IMR-90 (cell line): ENCODE results near the gene FUBP3. TPM values are rescaled to one million over a fixed set of nuclear protein-coding genes. Genes with fewer than 3 reads are reported as not detected.

ENCODE experiments used
- ATAC-seq: fragments of 200-7000 bp; cut with Tn5 transposase; 2 replicates; pipeline ENCODE4 v1.9.1; 2020; ENCODE audit warnings: low read depth, mild to moderate bottlenecking, moderate library complexity
- BruUV-seq: library from RNA; stranded (reverse); fragments of 400-500 nt; replicated peaks from 2 replicates; lab custom pipeline; 2021; lab: Mats Ljungman, UMichigan
- CTCF ChIA-PET: fragments of 300-600 bp; formaldehyde crosslinking; extraction: SDS; loops from one replicate; lab custom pipeline; 2021; ENCODE audit warnings: antibody characterized with exemption; lab: Yijun Ruan, JAX
- POLR2A ChIA-PET: fragments of 300-600 bp; sonication (Branson Sonifier 250); formaldehyde crosslinking; loops from one replicate; lab custom pipeline; 2022; ENCODE audit warnings: antibody characterized with exemption; ENCODE audit not compliant: unreplicated experiment; lab: Charles Lee
- DNase-seq: peaks from one replicate; pipeline ENCODE4 v3.0.0; 2013
- H2AFZ ChIP-seq: replicated peaks from 2 replicates; pipeline ENCODE3; 2013; ENCODE audit warnings: low read length, mild to moderate bottlenecking; ENCODE audit not compliant: poor library complexity
- H2AK5ac ChIP-seq: 2 replicates; pipeline ENCODE4 v1.6.1; 2013; ENCODE audit warnings: low read depth, low read length, inconsistent platforms
- H2AK9ac ChIP-seq: replicated peaks from 2 replicates; pipeline ENCODE3; 2013; ENCODE audit warnings: mild to moderate bottlenecking, low read depth, low read length, moderate library complexity; ENCODE audit not compliant: poor library complexity
- H2BK120ac ChIP-seq: 2 replicates; pipeline ENCODE4 v1.6.1; 2013; ENCODE audit warnings: low read depth, low read length, inconsistent platforms
- H2BK15ac ChIP-seq: 3 replicates; pipeline ENCODE4 v1.6.1; 2013; ENCODE audit warnings: low read depth, low read length, inconsistent platforms
- H2BK20ac ChIP-seq: 2 replicates; pipeline ENCODE4 v1.6.1; 2013; ENCODE audit warnings: low read depth, mild to moderate bottlenecking, inconsistent platforms, low read length, moderate library complexity
- H2BK5ac ChIP-seq: 2 replicates; pipeline ENCODE4 v1.6.1; 2013; ENCODE audit warnings: mild to moderate bottlenecking, low read depth, low read length, inconsistent platforms; ENCODE audit not compliant: poor library complexity, severe bottlenecking
- H3K14ac ChIP-seq: replicated peaks from 2 replicates; pipeline ENCODE4 v1.6.1; 2013; ENCODE audit warnings: low read depth, low read length, inconsistent platforms
- H3K18ac ChIP-seq: 2 replicates; pipeline ENCODE4 v1.6.1; 2013; ENCODE audit warnings: low read depth, low read length, control low read depth
- H3K23ac ChIP-seq: 2 replicates; pipeline ENCODE4 v1.6.1; 2013; ENCODE audit warnings: low read depth, low read length, inconsistent platforms
- H3K27ac ChIP-seq: 2 replicates; pipeline ENCODE4 v1.5.1; 2013; ENCODE audit warnings: mild to moderate bottlenecking, control low read depth, low read length; ENCODE audit not compliant: insufficient read depth
- H3K27me3 ChIP-seq: 2 replicates; pipeline ENCODE4 v1.6.1; 2013; ENCODE audit warnings: low read length; ENCODE audit not compliant: control insufficient read depth, insufficient read depth
- H3K36me3 ChIP-seq: 2 replicates; pipeline ENCODE4 v1.6.1; 2013; ENCODE audit warnings: low read length, mixed read lengths; ENCODE audit not compliant: control insufficient read depth, insufficient read depth
- H3K4ac ChIP-seq: 2 replicates; pipeline ENCODE4 v1.6.1; 2013; ENCODE audit warnings: low read depth, low read length, inconsistent platforms
- H3K4me1 ChIP-seq: 2 replicates; pipeline ENCODE4 v1.6.1; 2013; ENCODE audit warnings: low read length, mixed read lengths; ENCODE audit not compliant: control insufficient read depth, insufficient read depth
- H3K4me2 ChIP-seq: 2 replicates; pipeline ENCODE4 v1.6.1; 2013; ENCODE audit warnings: low read depth, mild to moderate bottlenecking, control low read depth, low read length, moderate library complexity
- H3K4me3 ChIP-seq: 2 replicates; pipeline ENCODE4 v1.5.1; 2013; ENCODE audit warnings: low read depth, mild to moderate bottlenecking, control low read depth, low read length, moderate library complexity; ENCODE audit not compliant: insufficient read depth
- H3K56ac ChIP-seq: 2 replicates; pipeline ENCODE4 v1.6.1; 2013; ENCODE audit warnings: low read length, inconsistent platforms; ENCODE audit not compliant: insufficient read depth; ENCODE audit errors: extremely low read depth
- H3K79me1 ChIP-seq, 2 experiments: 2 replicates each; pipeline ENCODE4 v1.6.1; 2013; ENCODE audit warnings: low read length in 2 of 2, inconsistent platforms in 1 of 2, low read depth in 1 of 2
- H3K9ac ChIP-seq: 2 replicates; pipeline ENCODE4 v1.6.1; 2013; ENCODE audit warnings: low read depth, low read length, control low read depth
- H3K9me1 ChIP-seq: 2 replicates; pipeline ENCODE4 v1.6.1; 2013; ENCODE audit warnings: low read length, inconsistent platforms; ENCODE audit not compliant: insufficient read depth
- H3K9me3 ChIP-seq: 2 replicates; pipeline ENCODE4 v1.6.1; 2013; ENCODE audit warnings: low read length; ENCODE audit not compliant: control insufficient read depth, insufficient read depth
- H4K20me1 ChIP-seq: 2 replicates; pipeline ENCODE4 v1.6.1; 2013; ENCODE audit warnings: low read length, inconsistent platforms; ENCODE audit not compliant: insufficient read depth
- H4K5ac ChIP-seq: 2 replicates; pipeline ENCODE4 v1.6.1; 2013; ENCODE audit warnings: mild to moderate bottlenecking, low read depth, low read length, control low read depth
- H4K8ac ChIP-seq, 2 experiments: 2 replicates each; pipeline ENCODE4 v1.6.1; 2013; ENCODE audit warnings: low read depth in 2 of 2, low read length in 2 of 2, control low read depth in 1 of 2, inconsistent platforms in 1 of 2
- H4K91ac ChIP-seq: 2 replicates; pipeline ENCODE4 v1.6.1; 2013; ENCODE audit warnings: low read depth, low read length, inconsistent platforms; ENCODE audit not compliant: insufficient read depth
- BHLHE40 ChIP-seq: fragments of 150-350 bp; IDR thresholded peaks from 2 replicates; pipeline ENCODE4 v1.6.1; 2016; ENCODE audit warnings: mild to moderate bottlenecking, low read depth, low read length
- CEBPB ChIP-seq: IDR thresholded peaks from 2 replicates; pipeline ENCODE4 v1.6.1; 2012; ENCODE audit warnings: low read depth, low read length, improper control_type of control experiment
- ELK1 ChIP-seq: fragments of 150-350 bp; IDR thresholded peaks from 2 replicates; pipeline ENCODE4 v1.6.1; 2016; ENCODE audit warnings: low read depth, mild to moderate bottlenecking, low read length, moderate library complexity, borderline replicate concordance
- FOS ChIP-seq: fragments of 150-350 bp; IDR thresholded peaks from 2 replicates; pipeline ENCODE4 v1.6.1; 2016; ENCODE audit warnings: low read depth, low read length
- MAFK ChIP-seq: IDR thresholded peaks from 2 replicates; pipeline ENCODE4 v1.6.1; 2012; ENCODE audit warnings: low read depth, low read length, improper control_type of control experiment
- POLR2A ChIP-seq: IDR thresholded peaks from 2 replicates; pipeline ENCODE4 v1.6.1; 2012; ENCODE audit warnings: mild to moderate bottlenecking, low read depth, low read length
- RCOR1 ChIP-seq: IDR thresholded peaks from 2 replicates; pipeline ENCODE4 v1.6.1; 2012; ENCODE audit warnings: mild to moderate bottlenecking, low read length, improper control_type of control experiment; ENCODE audit not compliant: insufficient replicate concordance
- RFX5 ChIP-seq: IDR thresholded peaks from 2 replicates; pipeline ENCODE4 v1.8.0; 2012; ENCODE audit warnings: low read depth, mild to moderate bottlenecking, low read length, moderate library complexity
- WGBS, 2 experiments: methylation state at CpG; one replicate each; pipeline versions ENCODE4 v1.1.5 to v1.1.7; 2013; ENCODE audit warnings: missing lambda C conversion rate in 2 of 2; ENCODE audit not compliant: insufficient read length in 1 of 2; ENCODE audit errors: extremely low coverage in 2 of 2; 5-methylcytosine and 5-hydroxymethylcytosine counted together
- dilution Hi-C: fragments of 300-500 bp; cut with HindIII; formaldehyde crosslinking; loops from one replicate; pipeline ENCODE4 v1.14.3; 2018; ENCODE audit warnings: low sequenced_read_pairs; ENCODE audit not compliant: unreplicated experiment
- in situ Hi-C: fragments of 300-500 bp; cut with MboI; formaldehyde crosslinking; loops from 3 replicates; pipeline ENCODE4 v1.14.3; 2019; ENCODE audit warnings: low sequenced_read_pairs, inconsistent platforms, mixed read lengths
- intact Hi-C: fragments of 100-400 bp; cut with micrococcal nuclease; formaldehyde crosslinking; loops from 2 replicates; pipeline ENCODE4 v1.10.0; 2022
- polyA plus RNA-seq, 3 experiments: library from polyadenylated mRNA; depleted of rRNA; stranded (reverse); fragments of >200 nt; gene quantifications; 2 replicates each; pipeline ENCODE4 v1.2.3, GENCODE V29; 2012; ENCODE audit warnings: low replicate concordance in 1 of 3
- total RNA-seq: library from RNA; depleted of rRNA; stranded (reverse); fragments of >200 nt; gene quantifications from 2 replicates; pipeline ENCODE4 v1.2.3, GENCODE V29; 2012

FUBP3 gene
- total and polyA plus RNA-seq, 2 of the 4 experiments (the other 2 are of a cell fraction): 32.3 to 50.1 TPM

- TF ChIP-seq CEBPB (no peak), MAFK (no peak), POLR2A (no peak), RFX5 (no peak), BHLHE40 (no peak), ELK1 (no peak), RCOR1 (no peak), FOS (no peak)
- Histone ChIP-seq H3K27me3 (peaks cover 32% of the 10 kb centered on the region), H2BK15ac (no peak overlapping the region), H3K4me3 (no peak overlapping the region), H3K23ac (no peak overlapping the region), H2AK9ac (no peak overlapping the region), H4K91ac (no peak overlapping the region), H3K9me1 (no peaks in the 10 kb centered on the region), H3K4me1 (no peaks in the 10 kb centered on the region), H2BK20ac (no peak overlapping the region), H2AK5ac (no peak overlapping the region), H3K56ac (no peak overlapping the region), H3K27ac (no peak overlapping the region), H4K20me1 (no peaks in the 10 kb centered on the region), H3K14ac (no peak overlapping the region), H3K4me2 (no peak overlapping the region), H2BK5ac (no peak overlapping the region), H3K36me3 (no peaks in the 10 kb centered on the region), H3K9me3 (0 out of 2 replicates have a peak, but pooled peaks cover 2% of the 10 kb centered on the region), H3K79me1 (no peaks in the 10 kb centered on the region), H4K8ac (no peak overlapping the region), H3K4ac (no peak overlapping the region), H2BK120ac (no peak overlapping the region), H3K18ac (no peak overlapping the region), H3K9ac (no peak overlapping the region), H2AFZ (no peak overlapping the region), H4K5ac (no peak overlapping the region)
- no TSS peak for BruUV-seq
- ChIA-PET POLR2A (no interaction called here), CTCF (interaction anchor here (0.6 kb wide), 1 partner anchor 9 kb away, joined by 4 read pairs; no protein-coding TSS in a partner anchor)
- dilution Hi-C loops: no loop called here
- DNase-seq (no peak), ATAC-seq (no peak)
- intact Hi-C loops: no loop called here
- in situ Hi-C loops: loop anchor here (25.0 kb wide), 1 partner anchor 539 kb away; no protein-coding TSS in a partner anchor
- no CpG with 5 or more reads among the region's 15 CpGs for WGBS, 2 experiments
Observed at GRCh38 chr9:130651221-130651620, 71.8 kb downstream of the FUBP3 start.
